Progenitor cell of endocrine pancreas (in vitro differentiated cells): Measurements from ENCODE around the gene CEP83. TPM values are rescaled to one million over a fixed set of nuclear protein-coding genes. Genes with fewer than 3 reads are reported as not detected.

Experiments
- DNase-seq: peaks from one replicate; pipeline ENCODE4 v3.0.0; 2021; ENCODE audit warnings: low spot score; ENCODE audit not compliant: unreplicated experiment
- H3K27ac Mint-ChIP-seq: 2 replicates; pipeline ENCODE4 v1.8.0; 2021; ENCODE audit warnings: mild to moderate bottlenecking, moderate library complexity, mixed read lengths
- H3K27me3 Mint-ChIP-seq: 2 replicates; pipeline ENCODE4 v1.8.0; 2021; ENCODE audit warnings: mixed read lengths
- H3K36me3 Mint-ChIP-seq: 2 replicates; pipeline ENCODE4 v1.8.0; 2022; ENCODE audit warnings: mixed read lengths; ENCODE audit not compliant: insufficient read depth
- H3K4me1 Mint-ChIP-seq: 2 replicates; pipeline ENCODE4 v1.8.0; 2021; ENCODE audit warnings: low read depth, mixed read lengths
- H3K4me3 Mint-ChIP-seq: 2 replicates; pipeline ENCODE4 v1.8.0; 2021; ENCODE audit warnings: low read depth, mild to moderate bottlenecking, moderate library complexity, mixed read lengths
- H3K9me3 Mint-ChIP-seq: 2 replicates; pipeline ENCODE4 v1.8.0; 2021; ENCODE audit warnings: low read depth, mixed read lengths
- long read RNA-seq: library from polyadenylated mRNA; unstranded; transcript quantifications from one replicate; pipeline ENCODE4 v2.0.0, GENCODE V29; 2020
- total RNA-seq: library from RNA; stranded (reverse); gene quantifications from 2 replicates; pipeline ENCODE4 v1.2.1, GENCODE V29; 2021
- TF ChIP-seq, protein P1 (sequence below): fragments of 200-600 bp; sonication (generic); IDR thresholded peaks from one replicate; pipeline ENCODE4 v1.5.0; 2021; ENCODE audit warnings: antibody characterized with exemption, mild to moderate bottlenecking; ENCODE audit not compliant: unreplicated experiment

Gene CEP83, protein sequence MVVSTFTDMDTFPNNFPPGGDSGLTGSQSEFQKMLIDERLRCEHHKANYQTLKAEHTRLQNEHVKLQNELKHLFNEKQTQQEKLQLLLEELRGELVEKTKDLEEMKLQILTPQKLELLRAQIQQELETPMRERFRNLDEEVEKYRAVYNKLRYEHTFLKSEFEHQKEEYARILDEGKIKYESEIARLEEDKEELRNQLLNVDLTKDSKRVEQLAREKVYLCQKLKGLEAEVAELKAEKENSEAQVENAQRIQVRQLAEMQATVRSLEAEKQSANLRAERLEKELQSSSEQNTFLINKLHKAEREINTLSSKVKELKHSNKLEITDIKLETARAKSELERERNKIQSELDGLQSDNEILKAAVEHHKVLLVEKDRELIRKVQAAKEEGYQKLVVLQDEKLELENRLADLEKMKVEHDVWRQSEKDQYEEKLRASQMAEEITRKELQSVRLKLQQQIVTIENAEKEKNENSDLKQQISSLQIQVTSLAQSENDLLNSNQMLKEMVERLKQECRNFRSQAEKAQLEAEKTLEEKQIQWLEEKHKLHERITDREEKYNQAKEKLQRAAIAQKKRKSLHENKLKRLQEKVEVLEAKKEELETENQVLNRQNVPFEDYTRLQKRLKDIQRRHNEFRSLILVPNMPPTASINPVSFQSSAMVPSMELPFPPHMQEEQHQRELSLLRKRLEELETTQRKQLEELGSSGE
- total RNA-seq, result 36.5 and 38.6 TPM in 2 replicates
- long read RNA-seq, partial matches to known transcripts, result 25 of 37 reads
- long read RNA-seq, other reads (novel, unspliced or antisense), result 10 of 37 reads

DNA sequence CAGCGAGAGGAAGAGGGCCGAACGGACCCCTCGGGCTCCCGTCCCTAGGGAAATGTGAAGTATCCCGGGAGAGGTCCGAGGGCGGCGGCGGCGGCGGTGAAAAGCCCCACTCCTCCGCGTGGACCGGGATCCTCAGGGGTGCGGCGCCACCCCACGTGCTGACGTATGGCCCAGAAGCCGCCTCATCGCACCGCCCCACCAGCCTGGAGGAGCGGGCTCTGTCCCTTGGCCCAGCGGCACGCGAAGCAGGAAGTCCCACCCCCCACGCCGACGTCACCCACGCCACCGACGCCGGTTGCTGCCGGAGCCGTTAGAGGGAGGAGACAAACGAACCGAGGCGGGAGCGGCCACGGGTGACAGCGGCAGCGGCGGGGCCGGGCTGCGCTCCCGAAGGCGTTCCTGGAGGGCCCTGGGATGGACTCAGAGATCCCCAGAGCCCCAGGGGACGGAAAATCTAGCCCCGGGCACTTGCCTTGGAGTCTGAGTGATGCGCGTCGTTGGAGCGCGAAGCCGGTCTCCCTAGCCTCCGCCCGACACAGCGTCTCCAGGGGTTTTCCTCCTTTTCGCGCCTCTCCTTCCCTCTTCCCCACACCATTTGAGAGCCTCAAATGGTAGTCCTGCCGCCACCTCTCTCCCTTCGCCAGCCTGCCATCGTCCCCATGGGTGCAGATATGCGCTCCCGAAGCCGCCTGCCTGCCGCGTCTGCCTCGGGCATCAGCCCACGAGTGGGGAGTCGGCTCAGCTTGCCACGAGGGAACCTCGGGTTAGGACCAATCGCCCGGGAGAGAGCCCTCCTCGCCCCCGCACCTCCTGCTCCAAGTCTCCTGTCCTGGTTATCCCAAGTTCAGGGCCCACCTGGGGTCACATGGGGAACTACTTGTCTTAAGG, at the start of gene CEP83:
Gene CEP83, minus strand, starts transcription at position 140 of the 888 bp plus-strand sequence. CDS start 47,377 bp downstream, outside the sequence.
- DNase-seq, result peak; percentile 80
- Mint-ChIP-seq H3K27ac (peak within 1 kb of the TSS; percentile 95), H3K36me3 (peaks cover 3% of the 10 kb centered on the region), H3K9me3 (no peaks in the 10 kb centered on the region), H3K4me1 (peaks cover 8% of the 10 kb centered on the region), H3K27me3 (no peaks in the 10 kb centered on the region), H3K4me3 (peak within 1 kb of the TSS; percentile 94)
- TF ChIP-seq, protein P1, sequence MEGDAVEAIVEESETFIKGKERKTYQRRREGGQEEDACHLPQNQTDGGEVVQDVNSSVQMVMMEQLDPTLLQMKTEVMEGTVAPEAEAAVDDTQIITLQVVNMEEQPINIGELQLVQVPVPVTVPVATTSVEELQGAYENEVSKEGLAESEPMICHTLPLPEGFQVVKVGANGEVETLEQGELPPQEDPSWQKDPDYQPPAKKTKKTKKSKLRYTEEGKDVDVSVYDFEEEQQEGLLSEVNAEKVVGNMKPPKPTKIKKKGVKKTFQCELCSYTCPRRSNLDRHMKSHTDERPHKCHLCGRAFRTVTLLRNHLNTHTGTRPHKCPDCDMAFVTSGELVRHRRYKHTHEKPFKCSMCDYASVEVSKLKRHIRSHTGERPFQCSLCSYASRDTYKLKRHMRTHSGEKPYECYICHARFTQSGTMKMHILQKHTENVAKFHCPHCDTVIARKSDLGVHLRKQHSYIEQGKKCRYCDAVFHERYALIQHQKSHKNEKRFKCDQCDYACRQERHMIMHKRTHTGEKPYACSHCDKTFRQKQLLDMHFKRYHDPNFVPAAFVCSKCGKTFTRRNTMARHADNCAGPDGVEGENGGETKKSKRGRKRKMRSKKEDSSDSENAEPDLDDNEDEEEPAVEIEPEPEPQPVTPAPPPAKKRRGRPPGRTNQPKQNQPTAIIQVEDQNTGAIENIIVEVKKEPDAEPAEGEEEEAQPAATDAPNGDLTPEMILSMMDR, result no peak

DNA sequence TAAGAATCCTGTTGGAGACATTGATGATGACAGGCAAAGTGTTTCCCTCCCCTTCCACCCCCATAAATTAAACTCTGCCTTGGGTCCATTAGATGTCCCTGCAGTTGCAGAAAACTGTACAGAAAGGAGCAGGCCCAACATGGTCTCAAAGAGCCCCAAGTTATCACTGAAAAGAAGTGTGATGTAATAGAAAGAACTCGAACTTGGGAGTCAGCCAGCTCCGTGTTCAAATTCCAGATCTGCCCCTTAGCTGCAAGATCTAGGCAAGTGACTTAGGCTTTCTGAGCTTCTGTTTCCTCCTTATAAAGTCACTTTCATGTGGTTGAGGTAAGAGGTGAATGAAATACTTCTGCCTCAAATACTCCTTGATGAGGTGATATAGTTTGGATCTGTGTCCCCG, 49.6 kb upstream of the CEP83 start:
- Mint-ChIP-seq H3K27ac (no peak overlapping the region), H3K36me3 (no peaks in the 10 kb centered on the region), H3K4me3 (no peak overlapping the region), H3K27me3 (no peaks in the 10 kb centered on the region), H3K4me1 (no peaks in the 10 kb centered on the region), H3K9me3 (peaks cover 3% of the 10 kb centered on the region)
- no peak for DNase-seq
- TF ChIP-seq, protein P1, result no peak

DNA sequence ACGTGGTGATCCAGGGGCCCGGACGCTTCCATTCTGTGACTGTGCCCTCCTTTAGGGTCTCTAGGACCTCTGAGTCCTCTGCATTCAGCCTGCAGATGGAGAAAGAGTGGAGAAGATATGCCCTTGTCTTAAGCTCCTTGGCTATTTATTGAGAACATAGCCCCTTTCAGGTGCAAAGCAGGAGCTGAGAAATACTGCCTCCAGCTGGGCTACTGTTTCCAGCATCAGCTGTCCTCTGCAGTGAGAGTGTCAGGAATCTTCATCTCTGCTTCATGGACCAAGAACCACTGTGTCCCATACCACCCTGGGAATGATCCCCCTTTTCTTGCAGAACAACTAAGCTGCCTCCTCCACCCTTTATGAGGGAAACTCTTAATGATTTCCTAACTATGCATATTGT, 47.8 kb upstream of the CEP83 start:
- no peaks in the 10 kb centered on the region for H3K27me3 Mint-ChIP-seq
- H3K4me1 Mint-ChIP-seq, result no peaks in the 10 kb centered on the region
- TF ChIP-seq, protein P1, result no peak
- no peak overlapping the region for H3K27ac Mint-ChIP-seq
- no peaks in the 10 kb centered on the region for H3K36me3 Mint-ChIP-seq
- no peak overlapping the region for H3K4me3 Mint-ChIP-seq
- peaks cover 5% of the 10 kb centered on the region for H3K9me3 Mint-ChIP-seq
- DNase-seq, result no peak

DNA sequence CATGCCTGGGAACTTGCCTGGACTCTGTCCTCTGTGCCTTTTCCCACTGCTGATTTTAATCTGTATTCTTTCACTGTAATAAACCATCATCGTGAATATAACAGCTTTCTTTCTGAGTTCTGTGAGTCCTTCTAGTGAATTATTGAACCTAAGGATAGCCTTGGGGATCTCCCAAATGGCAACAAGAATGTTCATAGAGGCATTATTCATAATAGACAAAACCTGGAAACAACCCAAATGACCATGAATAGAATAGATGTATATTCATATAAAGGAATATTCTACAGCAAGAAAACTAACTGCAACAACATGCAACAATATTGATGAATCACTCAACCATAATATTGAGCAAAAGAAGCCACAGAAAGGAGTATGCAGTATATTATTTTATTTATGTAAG, 44.7 kb upstream of the CEP83 start:
- TF ChIP-seq, protein P1, result no peak
- no peak for DNase-seq

DNA sequence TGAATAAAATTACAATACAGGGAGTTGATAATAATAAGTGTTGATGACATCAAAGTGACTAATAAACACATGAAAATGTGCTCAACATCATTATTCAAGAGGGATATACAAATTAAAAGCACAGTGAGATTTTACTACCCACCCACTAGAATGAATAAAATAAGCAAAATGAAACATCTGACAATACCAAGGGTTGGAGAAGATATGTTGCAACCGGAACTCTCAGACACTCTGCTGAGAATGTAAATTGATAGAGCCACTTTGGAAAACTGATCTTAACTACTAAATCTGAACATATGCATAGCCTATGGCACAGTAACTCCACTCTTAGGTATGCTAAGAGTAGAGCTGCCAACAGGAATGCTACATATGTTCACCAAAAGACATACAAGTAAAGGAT, 44.0 kb upstream of the CEP83 start:
- peaks cover 5% of the 10 kb centered on the region for H3K9me3 Mint-ChIP-seq

More for the DNA sequence above, 44.7 kb upstream of the CEP83 start:
- Mint-ChIP-seq H3K27me3 (no peaks in the 10 kb centered on the region), H3K9me3 (peaks cover 5% of the 10 kb centered on the region), H3K4me3 (no peak overlapping the region), H3K27ac (no peak overlapping the region), H3K4me1 (no peaks in the 10 kb centered on the region), H3K36me3 (no peaks in the 10 kb centered on the region)

More for the DNA sequence above, 44.0 kb upstream of the CEP83 start:
- Mint-ChIP-seq H3K4me1 (no peaks in the 10 kb centered on the region), H3K27me3 (no peaks in the 10 kb centered on the region), H3K27ac (no peak overlapping the region), H3K4me3 (no peak overlapping the region), H3K36me3 (no peaks in the 10 kb centered on the region)
- TF ChIP-seq, protein P1, result no peak
- no peak for DNase-seq
